GM19452 (cell line): ENCODE data around the gene C12orf75.

Source experiments
- ATAC-seq: cut with Tn5 transposase; IDR thresholded peaks from one replicate; pipeline ENCODE4 v1.9.1; 2021; ENCODE audit not compliant: unreplicated experiment

C12orf75 gene

GRCh38 chr12:105409801-105410471, 79.4 kb downstream of the C12orf75 start:
- ATAC-seq: no peak

- ATAC-seq: no peak
Measured at GRCh38 chr12:105413911-105414487, 83.5 kb downstream of the C12orf75 start.

GRCh38 chr12:105417732-105418131, 87.2 kb downstream of the C12orf75 start:
- no peak for ATAC-seq

- ATAC-seq: no peak
Measured at GRCh38 chr12:105418229-105418628, 87.7 kb downstream of the C12orf75 start.

- ATAC-seq: no peak
Measured at GRCh38 chr12:105418821-105419291, 88.4 kb downstream of the C12orf75 start.

- no peak for ATAC-seq
Measured at GRCh38 chr12:105419606-105420005, 89.1 kb downstream of the C12orf75 start.

GRCh38 chr12:105420046-105420445, 89.6 kb downstream of the C12orf75 start:
- no peak for ATAC-seq

- ATAC-seq: no peak
Measured at GRCh38 chr12:105420659-105421240, 90.3 kb downstream of the C12orf75 start.
